Measurements from ENCODE around the gene MAPKAPK2. TPM values are rescaled to one million over a fixed set of nuclear protein-coding genes. Genes with fewer than 3 reads are reported as not detected.

The MAPKAPK2 gene
- total RNA-seq, 1 experiment from 2014 or later: 72.4 TPM

- in situ Hi-C loops (cut with HindIII; ENCODE audit: low pct_unique_long_range_greater_than_20kb, low sequenced_read_pairs): no loop called here
- Histone ChIP-seq H3K27me3 (ENCODE audit: control insufficient read depth, insufficient read depth, low read length) (no peaks in the 10 kb centered on the region), H3K4me1 (ENCODE audit: control insufficient read depth, insufficient read depth, low read length) (no peaks in the 10 kb centered on the region), H3K36me3 (ENCODE audit: control insufficient read depth, insufficient read depth, low read length) (no peaks in the 10 kb centered on the region), H3K4me3 (ENCODE audit: low read depth in 2 of 2, low read length in 2 of 2) (no peak overlapping the region), H3K27ac (ENCODE audit: low read length) (no peak overlapping the region), H3K9me3 (ENCODE audit: control insufficient read depth, insufficient read depth, low read depth, low read length) (no peaks in the 10 kb centered on the region)
- CTCF ChIA-PET: no interaction called here
- no peak for DNase-seq (ENCODE audit: low read depth, low spot score)
- intact Hi-C loops (cut with micrococcal nuclease; ENCODE audit: unreplicated experiment): no loop called here
- POLR2A ChIA-PET: no interaction called here
- ATAC-seq: no peak
- BruUV-seq (replicated peaks): no TSS peak
- no peak for TF ChIP-seq POLR2AphosphoS5 (IDR thresholded peaks at IDR 0.05; ENCODE audit: low read depth, low read length)
- TF ChIP-seq CTCF (IDR thresholded peaks at IDR 0.05): no peak
Observed at GRCh38 chr1:206723805-206724472, 39.2 kb downstream of the MAPKAPK2 start.

GRCh38 chr1:206725109-206725963 is 40.6 kb downstream of the MAPKAPK2 start:
- POLR2A ChIA-PET: no interaction called here
- H3K4me3 ChIP-seq (ENCODE audit: low read depth in 2 of 2, low read length in 2 of 2): no peak overlapping the region
- ATAC-seq: peak; percentile 49; the same call in 1 of the 2 replicates
- TF ChIP-seq TCF7L2 (IDR thresholded peaks at IDR 0.05; ENCODE audit: low read depth, low read length): no peak
- no peak; the same call in none of the 2 replicates for TF ChIP-seq CTCF (IDR thresholded peaks at IDR 0.05)
- TF ChIP-seq REST (IDR thresholded peaks at IDR 0.05; ENCODE audit: insufficient read depth in 1 of 2, low read depth in 2 of 2, low read length in 1 of 2): no peak
- TF ChIP-seq SIN3A (IDR thresholded peaks at IDR 0.05; ENCODE audit: borderline replicate concordance, insufficient read depth, low read depth, low read length): no peak
- TF ChIP-seq POLR2AphosphoS5 (IDR thresholded peaks at IDR 0.05; ENCODE audit: low read depth, low read length): no peak
- CTCF ChIA-PET: interaction anchor here (0.6 kb wide), 2 partner anchors 15 to 20 kb away, joined by 3 to 4 read pairs; no protein-coding TSS in a partner anchor
- in situ Hi-C loops (cut with HindIII; ENCODE audit: low pct_unique_long_range_greater_than_20kb, low sequenced_read_pairs): no loop called here
- intact Hi-C loops (cut with micrococcal nuclease; ENCODE audit: unreplicated experiment): no loop called here
- no peak for DNase-seq (ENCODE audit: low read depth, low spot score)
- no peaks in the 10 kb centered on the region for H3K9me3 ChIP-seq (ENCODE audit: control insufficient read depth, insufficient read depth, low read depth, low read length)
- no peaks in the 10 kb centered on the region for H3K4me1 ChIP-seq (ENCODE audit: control insufficient read depth, insufficient read depth, low read length)
- no peaks in the 10 kb centered on the region; the same call in 1 of the 2 replicates for H3K36me3 ChIP-seq (ENCODE audit: control insufficient read depth, insufficient read depth, low read length)
- BruUV-seq (replicated peaks): no TSS peak
- no peak overlapping the region for H3K27ac ChIP-seq (ENCODE audit: low read length)
- H3K27me3 ChIP-seq (ENCODE audit: control insufficient read depth, insufficient read depth, low read length): no peaks in the 10 kb centered on the region
